Activated T-cell treated with anti-CD3 and anti-CD28 coated beads, Interleukin-2, amount 50 U/mL, for 72 hours (primary cell): ENCODE measurements around the gene NBPF14. TPM values are rescaled to one million over a fixed set of nuclear protein-coding genes. Genes with fewer than 3 reads are reported as not detected.
"Not testable (repeated sequence)": the region's sequence is repeated elsewhere in the genome, so short reads cannot be mapped to it uniquely, and the experiment has no call there.

Experiments used
- ATAC-seq, 2 donors: fragments of 150-1000 bp; cut with Tn5 transposase; replicated peaks in 1 of 2; 2 replicates each; pipeline ENCODE4 v1.10.0; 2021; ENCODE audit warnings: moderate library complexity in 2 of 2, mild to moderate bottlenecking in 1 of 2
- DNase-seq, 2 donors: peaks; one replicate each; pipeline ENCODE4 v3.0.0; 2021 to 2022; ENCODE audit warnings: mixed read lengths in 1 of 2
- H3K27ac Mint-ChIP-seq: one replicate; pipeline ENCODE4 v1.8.0; 2022; ENCODE audit warnings: mild to moderate bottlenecking, moderate library complexity, mixed read lengths
- H3K27me3 Mint-ChIP-seq: one replicate; pipeline ENCODE4 v1.8.0; 2022; ENCODE audit warnings: low read depth, mixed read lengths
- H3K36me3 Mint-ChIP-seq, 2 donors: one replicate each; pipeline ENCODE4 v1.8.0; 2022; ENCODE audit warnings: mixed read lengths in 2 of 2, mild to moderate bottlenecking in 1 of 2; ENCODE audit not compliant: insufficient read depth in 2 of 2
- H3K4me1 Mint-ChIP-seq: one replicate; pipeline ENCODE4 v1.8.0; 2022; ENCODE audit warnings: low read depth, mixed read lengths
- H3K4me3 Mint-ChIP-seq, 2 donors: one replicate each; pipeline ENCODE4 v1.8.0; 2022; ENCODE audit warnings: mild to moderate bottlenecking in 2 of 2, mixed read lengths in 2 of 2, moderate library complexity in 2 of 2
- H3K9me3 Mint-ChIP-seq, 2 donors: one replicate each; pipeline ENCODE4 v1.8.0; 2022; ENCODE audit warnings: mixed read lengths in 2 of 2
- total RNA-seq, 2 donors: library from RNA; stranded (reverse); gene quantifications; one replicate each; pipeline ENCODE4 v1.2.3, GENCODE V29; 2022

The NBPF14 gene
- total RNA-seq, 2 donors from 2014 or later, result 19.8 to 20.0 TPM

DNA sequence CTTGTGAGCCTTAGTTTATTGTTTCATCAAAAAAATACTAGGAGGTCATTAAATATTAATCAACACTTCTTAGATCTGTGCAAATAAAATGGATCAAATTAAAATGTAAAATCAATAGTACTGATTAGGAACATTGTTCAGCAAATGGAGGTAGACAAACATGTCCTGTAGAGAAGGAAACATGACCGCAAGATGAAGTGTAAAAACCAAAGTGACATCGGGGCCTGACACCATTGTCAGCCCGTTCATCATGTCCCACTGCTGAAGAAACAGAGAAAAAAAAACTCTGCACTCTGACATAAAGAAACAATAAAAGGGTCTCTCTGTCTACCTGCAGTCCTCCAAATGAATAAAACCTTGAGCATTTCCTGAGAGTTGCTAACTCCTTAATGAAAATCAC, 81.5 kb downstream of the NBPF14 start:
- H3K27ac Mint-ChIP-seq, H3K9me3 Mint-ChIP-seq, H3K36me3 Mint-ChIP-seq, DNase-seq, H3K27me3 Mint-ChIP-seq, ATAC-seq: not testable (repeated sequence)
- peak overlapping the region in 1 of 2 donors; percentile 54 for H3K4me3 Mint-ChIP-seq
- peaks cover 21% of the 10 kb centered on the region for H3K4me1 Mint-ChIP-seq

DNA sequence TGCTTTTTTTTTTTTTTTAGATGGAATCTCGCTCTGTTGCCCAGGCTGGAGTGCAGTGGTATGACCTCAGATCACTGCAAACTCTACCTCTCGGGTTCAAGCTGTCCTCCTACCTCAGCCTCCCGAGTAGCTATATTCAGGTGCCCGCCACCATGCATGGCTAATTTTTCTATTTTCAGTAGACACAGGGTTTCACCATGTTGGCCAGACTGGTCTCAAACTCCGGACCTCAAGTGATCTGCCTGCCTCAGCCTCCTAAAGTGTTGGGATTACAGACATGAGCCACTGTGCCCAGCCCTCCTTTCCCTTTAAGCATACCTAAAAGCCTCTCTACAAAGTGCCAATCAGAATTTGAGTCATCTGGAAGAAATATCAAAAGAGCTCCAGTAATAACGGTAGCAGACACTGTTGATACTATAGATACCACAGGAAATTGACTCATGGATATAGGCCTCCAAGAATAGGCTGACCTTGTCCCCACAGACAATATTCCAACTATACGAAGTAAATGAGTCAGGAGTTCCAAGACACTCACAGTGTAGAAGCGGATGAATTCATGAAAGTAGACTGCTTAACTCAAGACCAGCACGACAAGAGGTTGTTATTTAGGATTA, 83.1 kb downstream of the NBPF14 start:
- not testable (repeated sequence) for H3K9me3 Mint-ChIP-seq, H3K36me3 Mint-ChIP-seq, DNase-seq, H3K27me3 Mint-ChIP-seq
- peak overlapping the region; percentile 24 to 53 for H3K4me3 Mint-ChIP-seq
- H3K27ac Mint-ChIP-seq, result peak overlapping the region; percentile 57
- peaks cover 18% of the 10 kb centered on the region for H3K4me1 Mint-ChIP-seq
- peak; percentile 96 to 99 for ATAC-seq

DNA sequence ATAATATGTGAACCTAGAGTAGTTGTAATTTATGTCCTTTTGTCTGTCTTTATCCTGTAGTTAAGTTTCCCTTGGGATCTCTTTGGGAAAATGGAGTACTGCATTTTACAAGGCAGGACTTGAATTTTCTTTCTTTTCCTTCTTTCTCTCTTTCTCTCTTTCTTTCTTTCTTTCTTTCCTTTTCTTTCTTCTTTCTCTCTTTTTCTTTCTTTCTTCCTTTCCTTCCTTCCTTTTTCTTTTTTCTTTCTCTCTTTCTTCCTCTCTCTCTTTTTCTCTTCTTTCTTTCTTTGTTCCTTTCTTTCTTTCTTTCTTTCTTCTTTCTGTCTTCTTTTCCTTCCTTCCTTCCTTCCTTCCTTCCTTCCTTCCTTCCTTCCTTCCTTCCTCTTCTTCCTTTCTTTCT, 101.9 kb downstream of the NBPF14 start:
- not testable (repeated sequence) for H3K27me3 Mint-ChIP-seq, ATAC-seq, H3K9me3 Mint-ChIP-seq, DNase-seq, H3K4me3 Mint-ChIP-seq, H3K27ac Mint-ChIP-seq, H3K36me3 Mint-ChIP-seq, H3K4me1 Mint-ChIP-seq

DNA sequence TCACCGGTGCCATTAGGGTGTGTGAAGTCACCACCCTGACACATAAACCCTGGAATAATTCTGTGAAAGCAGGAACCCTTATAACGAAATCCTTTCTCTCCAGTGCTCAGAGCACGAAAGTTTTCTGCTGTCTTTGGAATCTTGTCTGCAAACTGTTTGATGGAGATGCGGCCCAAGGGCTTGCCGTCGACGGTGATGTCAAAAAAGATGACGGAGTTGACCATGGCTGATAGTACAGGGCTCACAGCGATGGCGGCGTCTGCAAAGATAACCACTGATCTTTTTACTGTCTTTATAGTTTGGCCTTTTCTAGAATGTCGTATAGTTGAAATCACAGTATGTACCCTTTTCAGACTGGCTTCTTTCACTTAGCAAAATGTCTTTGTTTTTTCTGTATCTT, 112.8 kb downstream of the NBPF14 start, which contains the start of gene PPIAL4G:
Gene PPIAL4G (minus strand): TSS at position 274 of the 400 bp plus-strand sequence. CDS start 50 bp downstream, at position 224.
- not testable (repeated sequence) for H3K27me3 Mint-ChIP-seq, ATAC-seq, H3K9me3 Mint-ChIP-seq, H3K27ac Mint-ChIP-seq, H3K4me1 Mint-ChIP-seq, H3K36me3 Mint-ChIP-seq, DNase-seq
- peak within 1 kb of the TSS in 1 of 2 donors; percentile 55 for H3K4me3 Mint-ChIP-seq

Other genes with a start within 250 kb of the NBPF14 start
- under 1 TPM; 0.14 to 0.42 TPM for gene PPIAL4G, start 112.7 kb downstream of the NBPF14 start, total RNA-seq
- under 1 TPM in 1 of 2 donors, not detected in 1; 0.65 TPM for gene NUDT4B, start 152.8 kb upstream of the NBPF14 start, total RNA-seq
- 10 to 100 TPM; 55.7 to 63.8 TPM for gene PDE4DIP, start 248.4 kb upstream of the NBPF14 start, total RNA-seq